NCI-H774 (cell line): Measurements from ENCODE around the gene MVP.
"Not testable (repeated sequence)": the region's sequence is repeated elsewhere in the genome, so short reads cannot be mapped to it uniquely, and the experiment has no call there.

ENCODE experiments used
- DNase-seq: peaks from one replicate; lab custom pipeline; 2025; lab: John Stamatoyannopoulos, UW

The MVP gene

DNA sequence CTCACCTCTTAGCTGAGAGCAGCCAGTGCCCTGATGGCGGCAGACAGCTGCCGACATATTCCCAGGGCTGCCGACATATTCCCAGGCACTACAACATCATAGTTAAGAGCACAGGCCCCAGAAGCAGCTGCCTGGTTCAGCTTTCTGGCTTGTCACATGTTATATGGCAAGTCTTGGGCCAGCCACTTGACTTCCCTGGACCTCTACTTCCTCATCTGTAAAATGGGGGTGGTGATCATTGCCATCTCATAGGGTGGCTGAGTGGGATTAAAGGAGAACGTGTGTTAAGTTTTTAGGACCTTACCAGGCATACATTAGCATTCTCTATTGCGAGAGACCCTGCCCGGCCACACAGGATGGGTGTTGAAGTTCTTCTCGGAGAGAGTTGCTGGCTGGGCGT is 23.7 kb downstream of the MVP start:
- no peak for DNase-seq

DNA sequence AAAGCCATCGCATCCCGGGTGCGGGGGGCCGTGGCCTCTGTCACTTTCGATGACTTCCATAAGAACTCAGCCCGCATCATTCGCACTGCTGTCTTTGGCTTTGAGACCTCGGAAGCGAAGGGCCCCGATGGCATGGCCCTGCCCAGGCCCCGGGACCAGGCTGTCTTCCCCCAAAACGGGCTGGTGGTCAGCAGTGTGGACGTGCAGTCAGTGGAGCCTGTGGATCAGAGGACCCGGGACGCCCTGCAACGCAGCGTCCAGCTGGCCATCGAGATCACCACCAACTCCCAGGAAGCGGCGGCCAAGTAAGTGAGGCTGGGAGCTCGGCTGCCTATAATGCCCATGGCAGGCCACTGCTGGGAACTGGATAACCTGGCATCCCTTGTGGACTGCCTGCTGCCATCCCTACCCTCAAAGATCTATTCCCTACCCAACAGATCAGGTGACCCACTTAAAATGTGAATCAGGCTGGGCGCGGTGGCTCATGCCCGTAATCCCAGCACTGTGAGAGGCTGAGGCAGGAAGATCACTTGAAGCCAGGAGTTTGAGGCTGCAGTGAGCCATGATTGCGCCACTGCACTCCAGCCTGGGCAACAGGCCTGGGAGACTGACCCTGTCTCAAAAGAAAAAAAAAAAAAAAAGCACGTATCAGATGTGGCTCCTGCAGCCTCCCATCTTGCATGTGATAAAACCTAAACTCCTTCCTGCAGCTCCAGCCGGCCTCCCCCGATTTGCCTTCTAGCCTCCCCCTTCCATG is 24.5 kb downstream of the MVP start:
- DNase-seq: no peak

DNA sequence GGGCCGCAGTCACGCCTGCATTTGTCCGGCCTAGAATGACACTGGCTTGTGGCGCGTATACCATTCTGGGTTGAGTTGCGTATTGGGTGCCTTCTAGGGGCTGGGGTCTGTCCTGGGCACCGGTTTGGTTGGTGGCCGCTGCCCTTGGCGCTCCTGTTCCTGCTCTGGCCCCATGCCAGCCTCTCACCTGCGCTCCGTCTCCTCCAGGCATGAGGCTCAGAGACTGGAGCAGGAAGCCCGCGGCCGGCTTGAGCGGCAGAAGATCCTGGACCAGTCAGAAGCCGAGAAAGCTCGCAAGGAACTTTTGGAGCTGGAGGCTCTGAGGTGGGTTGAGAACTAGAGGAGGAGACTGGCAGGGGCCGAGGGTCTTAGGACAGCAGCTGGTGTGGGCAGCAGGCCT is 25.4 kb downstream of the MVP start:
- DNase-seq: no peak

DNA sequence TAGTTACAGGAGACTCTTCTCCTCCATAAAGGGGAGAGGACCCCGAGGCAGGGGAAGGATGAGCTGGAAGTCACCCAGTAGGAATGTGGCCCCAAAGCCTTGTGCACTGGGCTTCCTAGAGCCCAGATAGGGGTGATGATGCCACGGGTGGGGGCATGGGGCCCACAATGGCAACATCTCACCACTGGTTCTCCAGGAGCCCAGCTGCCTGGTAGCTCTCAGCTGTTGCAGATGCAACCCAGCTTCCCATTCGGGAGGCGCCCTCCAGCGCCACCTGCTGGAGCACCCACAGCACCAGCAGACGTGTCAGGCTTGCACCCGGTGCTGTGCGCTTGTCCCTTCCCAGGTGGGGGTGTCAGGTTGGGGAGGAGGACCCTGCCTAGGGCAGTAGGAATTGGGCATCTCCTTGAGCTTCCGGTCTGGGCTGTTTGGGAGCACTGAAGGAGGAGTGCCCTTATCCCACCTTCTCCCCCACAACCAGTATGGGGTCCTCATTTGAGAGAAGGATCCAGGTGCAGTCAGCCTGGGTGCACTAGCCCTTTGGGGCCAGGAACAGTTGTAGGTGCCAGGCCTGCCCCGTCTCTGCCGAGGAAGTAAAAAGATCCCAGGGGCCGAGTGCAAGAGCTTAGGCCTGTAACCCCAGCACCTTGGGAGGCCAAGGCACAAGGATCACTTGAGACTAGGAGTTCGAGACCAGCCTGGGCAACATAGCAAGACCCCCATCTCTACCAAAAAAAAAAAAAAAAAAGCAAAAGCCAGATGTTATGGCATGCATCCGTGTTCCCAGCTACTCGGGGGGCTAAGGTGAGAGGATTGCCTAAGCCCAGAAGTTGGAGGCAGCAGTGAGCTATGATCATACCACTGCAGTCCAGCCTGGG is 28.4 kb downstream of the MVP start:
- DNase-seq: peak; percentile 57

DNA sequence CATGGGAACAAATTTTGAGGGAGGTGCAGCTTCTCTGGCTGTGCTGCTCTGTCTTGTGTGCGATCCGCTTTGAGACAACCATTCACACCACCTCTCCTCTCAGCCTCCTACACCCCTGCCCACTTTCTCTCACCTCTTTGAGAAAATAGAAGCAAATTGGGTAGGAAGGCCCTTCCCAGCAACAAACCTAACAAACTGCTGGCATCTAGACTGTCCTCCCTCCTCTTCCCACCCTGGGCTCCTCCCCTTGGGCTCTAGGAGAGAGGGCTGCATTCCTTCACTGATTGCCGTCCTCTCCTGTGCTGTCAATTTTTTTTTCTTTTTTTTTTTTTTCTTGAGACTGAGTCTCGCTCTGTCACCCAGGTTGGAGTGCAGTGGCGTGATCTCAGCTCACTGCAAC is 29.2 kb downstream of the MVP start:
- DNase-seq: no peak

DNA sequence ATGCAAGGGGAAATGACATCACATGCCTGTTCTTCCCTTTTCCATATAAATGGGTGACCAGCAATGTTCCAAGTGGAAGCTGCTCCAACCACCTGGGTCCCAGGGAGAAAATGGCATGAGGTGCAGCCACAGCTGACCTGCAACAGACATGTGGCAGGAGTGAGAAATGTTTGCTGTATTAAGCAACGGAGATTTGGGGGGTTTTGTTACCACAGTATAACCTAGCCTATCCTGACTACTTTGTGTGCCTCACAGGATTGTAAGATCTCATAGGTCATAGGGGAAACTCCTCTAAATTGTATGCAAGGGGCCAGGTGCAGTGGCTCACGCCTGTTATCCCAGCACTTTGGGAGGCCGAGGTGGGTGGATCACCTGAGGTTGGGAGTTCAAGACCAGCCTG is 30.7 kb downstream of the MVP start:
- DNase-seq: no peak

DNA sequence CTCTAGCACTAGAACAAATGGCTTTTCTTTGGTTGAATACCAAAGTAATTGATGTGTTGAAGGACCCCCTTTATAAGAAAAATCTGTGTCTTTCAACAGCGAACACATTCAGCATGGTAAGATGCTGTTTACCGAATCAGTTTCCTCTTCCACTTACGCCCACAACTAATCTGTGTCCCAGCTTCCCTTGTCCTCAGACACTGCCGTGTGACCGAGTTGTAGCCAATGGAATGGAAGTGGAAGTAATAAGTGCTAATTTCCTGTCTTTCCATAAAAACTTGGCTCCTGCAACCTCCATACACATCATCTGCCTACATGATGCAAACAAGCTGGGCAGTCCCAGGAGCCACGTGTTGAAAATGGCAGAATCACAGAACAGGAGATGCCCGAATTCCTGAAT is 32.4 kb downstream of the MVP start:
- DNase-seq: peak; percentile 1

DNA sequence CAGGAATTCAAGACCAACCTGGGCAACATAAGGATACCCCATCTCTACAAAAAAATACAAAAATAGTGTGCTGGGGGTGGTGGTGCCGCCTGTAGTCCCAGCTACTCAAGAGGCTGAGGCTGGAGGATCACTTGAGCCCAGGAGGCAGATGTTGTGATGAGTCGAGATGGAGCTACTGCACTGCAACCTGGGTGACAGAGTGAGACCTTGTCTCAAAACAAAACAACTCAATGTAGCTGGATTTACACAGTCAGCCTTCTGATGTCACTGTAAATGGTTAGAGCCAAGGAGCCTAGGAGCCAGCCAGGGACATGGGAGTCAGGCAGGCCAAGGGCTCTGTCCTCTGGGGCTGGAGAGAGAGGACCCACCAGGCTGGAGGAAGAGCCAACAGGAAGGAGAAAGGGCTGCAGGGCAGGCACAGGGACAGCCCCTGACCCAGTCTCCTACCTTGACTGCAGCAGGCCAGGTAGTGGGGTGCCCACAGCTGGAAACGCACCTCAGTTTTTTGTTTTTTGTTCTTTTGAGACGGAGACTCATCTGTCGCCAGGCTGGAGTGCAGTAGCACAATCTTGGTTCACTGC is 34.3 kb downstream of the MVP start:
- no peak for DNase-seq

DNA sequence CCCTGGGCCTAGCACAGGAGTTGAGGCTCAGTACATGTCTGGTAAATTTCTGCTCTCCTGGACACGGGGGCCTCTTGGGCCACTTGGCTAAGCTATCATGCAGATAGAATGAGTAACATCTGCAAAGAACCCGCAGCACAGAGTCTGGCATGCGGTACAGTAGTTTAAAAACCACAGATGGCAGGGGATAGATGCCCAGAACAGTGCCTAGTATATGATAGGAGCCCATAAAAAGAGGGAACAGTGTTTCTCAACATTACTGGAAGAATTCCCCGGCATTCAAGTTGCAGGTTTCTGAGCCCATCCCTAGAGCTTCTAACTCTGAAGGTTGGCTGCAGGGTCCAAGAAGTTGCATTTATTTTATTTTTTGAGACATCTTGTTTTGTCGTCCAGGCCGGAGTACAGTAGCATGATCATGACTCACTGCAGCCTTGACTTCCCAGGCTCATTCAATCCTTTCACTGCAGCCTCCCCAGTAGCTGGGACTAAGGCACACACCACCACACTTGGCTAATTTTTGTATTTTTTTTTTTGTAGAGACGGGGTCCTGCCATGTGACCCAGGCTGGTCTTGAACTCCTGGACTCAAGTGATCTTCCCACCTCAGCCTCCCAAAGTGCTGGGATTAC is 37.0 kb downstream of the MVP start:
- DNase-seq: no peak

DNA sequence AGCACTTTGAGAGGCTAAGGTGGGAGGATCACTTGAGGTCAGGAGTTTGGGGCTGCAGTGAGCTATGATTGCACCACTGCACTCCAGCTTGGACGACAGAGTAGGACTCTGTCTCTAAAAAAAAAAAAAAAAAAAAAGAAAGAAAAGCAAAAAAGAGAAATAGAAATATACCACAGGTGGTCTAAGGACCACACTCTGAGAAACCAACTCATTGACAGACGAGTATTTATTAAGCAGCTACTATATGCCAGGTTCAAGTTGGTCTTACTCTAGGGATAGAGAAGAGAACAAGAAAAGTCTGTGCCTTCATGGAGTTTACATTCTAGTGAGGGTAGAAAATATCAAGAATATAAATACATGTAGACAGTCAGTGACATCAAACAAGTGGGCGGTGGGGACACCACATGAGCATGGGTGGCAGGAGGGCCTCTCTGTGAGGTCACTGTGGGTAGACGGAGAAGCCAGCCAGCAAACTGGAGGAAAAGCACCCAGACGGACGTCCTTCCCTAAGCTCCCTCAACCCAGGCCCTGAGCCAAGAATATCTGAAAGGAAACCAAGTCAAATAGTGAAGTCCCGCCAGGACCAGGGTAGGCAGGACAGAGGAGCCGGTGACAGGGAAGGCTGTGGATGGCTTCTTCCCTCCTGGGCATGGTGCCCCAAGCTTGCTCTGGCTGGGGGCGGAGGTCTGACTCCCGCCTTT is 38.0 kb downstream of the MVP start:
- DNase-seq: no peak

DNA sequence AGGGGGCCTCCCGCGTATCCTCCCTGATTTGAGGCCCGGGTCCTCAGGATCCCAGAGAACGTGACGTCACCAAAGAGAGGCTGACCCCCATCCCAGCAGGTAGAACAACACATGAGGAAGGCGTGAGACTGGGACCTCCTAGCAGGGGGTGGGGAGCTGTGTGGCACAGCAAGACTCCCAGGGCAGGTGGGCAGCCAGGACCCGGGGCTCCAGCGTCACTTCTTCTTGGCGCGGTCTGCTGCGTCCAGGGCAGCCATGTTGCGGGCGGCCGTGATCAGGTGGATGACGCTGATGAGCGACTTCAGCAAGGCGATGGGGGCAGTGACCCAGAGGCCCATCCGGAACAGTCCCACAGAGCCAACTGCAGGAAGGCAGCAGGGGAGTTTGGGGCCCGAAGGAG is 38.7 kb downstream of the MVP start:
- no peak for DNase-seq

DNA sequence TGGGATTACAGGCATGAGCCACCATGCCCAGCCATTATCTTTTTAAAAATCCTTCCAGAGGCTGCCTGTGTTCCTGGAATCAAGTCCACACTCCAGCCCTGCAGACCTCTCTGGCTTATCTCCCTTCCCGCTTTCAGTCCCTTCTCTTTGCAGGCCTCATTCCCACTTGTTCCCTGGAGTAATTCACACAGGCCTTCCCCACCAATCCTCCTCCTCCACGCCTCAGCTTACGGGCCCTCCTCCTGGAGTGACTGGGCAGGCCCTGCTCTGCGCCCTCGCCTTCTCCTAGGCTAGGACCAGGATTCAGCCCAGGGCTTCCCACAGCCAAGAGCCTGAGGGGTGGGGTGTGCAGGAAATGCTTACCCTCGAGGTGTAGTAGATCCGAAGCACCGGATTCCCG is 40.0 kb downstream of the MVP start:
- no peak for DNase-seq

DNA sequence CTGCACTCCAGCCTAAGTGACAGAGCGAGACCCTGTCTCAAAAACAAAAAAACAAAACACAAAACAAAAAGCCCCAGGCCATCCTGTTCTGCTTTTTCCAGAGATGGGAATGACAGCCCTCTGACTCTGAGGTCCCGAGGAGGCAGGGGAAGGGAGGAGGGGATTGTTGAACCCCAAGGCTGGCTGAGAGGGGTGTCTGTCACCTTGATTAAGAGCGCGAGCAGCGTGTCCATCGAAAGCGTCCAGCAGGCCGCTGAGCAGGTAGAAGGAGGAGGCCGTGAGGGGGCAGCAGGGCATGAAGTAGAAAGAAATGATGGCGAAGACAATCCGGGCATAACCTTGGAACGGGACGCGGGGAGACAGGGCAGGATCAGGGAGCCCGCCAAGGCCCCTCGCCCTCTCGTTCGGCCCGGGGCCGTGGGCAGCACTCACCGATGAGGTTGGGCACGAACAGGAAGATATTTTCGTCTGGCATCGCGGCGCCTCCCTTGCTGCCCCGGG is 42.2 kb downstream of the MVP start:
- no peak for DNase-seq

DNA sequence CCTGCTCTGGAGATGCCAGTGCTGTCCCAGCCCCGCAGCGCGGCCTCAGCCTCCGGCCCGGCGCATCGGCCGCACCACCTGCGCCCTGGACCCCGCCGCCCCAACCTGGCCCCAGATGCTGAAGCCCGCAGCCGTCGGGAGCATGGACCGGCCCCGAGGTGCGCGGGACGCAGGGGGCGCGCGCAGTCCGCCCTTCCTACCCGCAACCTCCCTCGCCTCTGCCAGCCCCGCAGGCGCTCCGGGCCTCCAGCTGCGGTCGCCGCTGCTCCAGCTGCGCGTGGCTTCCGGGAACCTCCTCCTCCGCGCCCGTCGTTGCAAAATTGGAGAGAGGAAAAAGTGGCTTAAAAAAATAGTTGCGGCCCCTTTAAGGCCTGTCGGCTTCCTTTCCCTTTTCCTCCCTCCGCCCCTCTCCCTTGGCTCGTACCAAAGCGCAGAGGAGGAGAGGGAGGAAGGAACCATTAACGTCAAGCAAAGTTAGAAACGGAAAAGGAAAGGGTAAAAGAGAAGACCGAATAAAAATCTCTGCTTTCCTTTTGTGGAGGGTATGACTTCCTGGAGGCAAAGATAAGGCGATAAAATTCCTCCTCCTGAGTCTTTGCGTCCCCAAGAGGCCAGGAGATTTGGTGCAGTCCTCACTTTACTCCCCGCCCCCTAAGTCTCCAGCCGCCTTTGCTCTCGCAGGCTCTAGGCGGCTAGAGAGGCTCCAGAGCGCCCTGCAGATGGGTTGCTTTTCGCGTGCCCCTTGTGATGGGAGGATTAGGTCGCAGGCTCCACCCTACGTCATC is 42.8 kb downstream of the MVP start, which contains the start of gene CDIPT:
TSS of gene CDIPT (minus strand) at position 343 of the 785 bp plus-strand sequence. CDS start 369 bp downstream, outside the sequence.
- peak; percentile 94 for DNase-seq

DNA sequence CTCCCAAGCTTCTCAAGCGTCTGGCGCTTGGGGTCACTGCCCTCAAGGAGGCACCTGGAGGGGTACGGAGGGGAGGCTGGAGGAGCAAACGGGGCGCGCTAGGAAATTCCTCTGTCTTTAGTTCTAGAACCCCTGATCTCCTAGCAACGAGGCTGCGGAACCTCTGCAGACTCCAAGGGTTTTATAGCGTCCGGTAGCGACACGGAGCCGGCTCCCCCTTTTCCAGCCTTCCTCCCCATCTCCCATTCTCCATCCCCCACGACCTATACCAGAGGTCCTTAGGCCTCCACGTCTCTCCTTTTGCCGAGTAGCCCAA is 43.4 kb downstream of the MVP start:
- DNase-seq: no peak

DNA sequence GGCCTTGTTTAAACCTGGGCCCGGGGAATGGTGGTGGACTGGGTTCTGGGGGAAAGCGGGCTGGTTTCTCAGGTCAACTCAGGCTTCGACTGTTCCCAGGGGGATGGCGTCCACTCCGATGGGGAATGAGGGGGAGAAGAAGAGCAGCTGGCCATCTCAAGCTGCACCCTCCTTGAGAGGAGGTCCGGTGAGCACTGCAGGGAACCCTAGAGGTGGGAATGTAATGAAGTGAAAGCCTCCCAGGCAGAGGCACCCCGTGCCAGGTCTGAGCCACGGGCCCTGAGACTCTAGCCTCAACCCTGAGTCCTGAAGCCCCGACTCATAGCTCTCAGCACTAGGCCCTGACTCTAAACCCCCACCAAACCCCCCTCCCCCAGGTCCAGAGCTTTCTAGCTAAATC is 43.9 kb downstream of the MVP start:
- DNase-seq: no peak

DNA sequence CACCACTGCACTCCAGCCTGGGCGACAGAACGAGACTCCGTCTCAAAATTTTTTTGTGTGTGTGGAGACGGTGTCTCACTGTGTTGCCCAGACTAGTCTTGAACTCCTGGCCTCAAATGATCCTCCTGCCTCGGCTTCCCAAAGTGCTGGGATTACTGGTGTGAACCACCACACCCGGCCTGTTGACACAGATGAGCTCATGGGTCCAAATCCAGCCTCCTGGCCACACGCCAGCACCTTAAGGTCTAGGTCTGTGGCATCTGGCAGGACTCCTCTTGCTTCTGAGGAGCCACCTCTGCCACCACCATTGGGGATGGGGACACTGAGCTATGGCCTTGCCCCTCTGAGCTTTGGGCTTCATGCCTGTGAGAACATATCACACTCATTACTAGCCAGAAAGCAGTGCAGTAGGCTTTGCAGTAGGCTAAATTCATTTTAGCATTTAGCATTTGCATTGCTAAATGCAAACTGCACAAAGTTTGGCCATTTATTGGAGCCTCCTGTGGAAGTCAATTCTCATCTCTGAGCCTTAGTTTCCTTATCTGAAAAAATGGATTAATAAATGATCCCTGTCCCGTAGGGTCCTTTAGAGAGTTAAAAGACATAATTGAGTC is 48.2 kb downstream of the MVP start:
- DNase-seq: no peak

DNA sequence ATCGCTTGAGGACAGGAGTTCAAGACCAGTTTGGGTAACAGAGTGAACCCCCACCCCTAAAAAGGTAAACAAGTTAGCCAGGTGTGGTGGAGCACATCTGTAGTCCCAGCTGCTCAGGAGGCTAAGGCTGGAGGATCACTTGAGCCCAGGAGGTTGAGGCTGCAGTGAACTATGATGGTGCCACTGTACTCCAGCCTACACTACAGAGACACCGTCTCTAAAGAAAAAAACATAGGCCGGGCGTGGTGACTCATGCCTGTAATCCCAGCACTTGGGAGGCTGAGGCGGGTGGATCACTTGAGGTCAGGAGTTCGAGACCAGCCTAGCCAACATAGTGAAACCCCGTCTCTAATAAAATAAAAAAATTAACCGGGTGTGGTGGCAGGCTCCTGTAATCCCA is 48.8 kb downstream of the MVP start:
- DNase-seq: not testable (repeated sequence)

DNA sequence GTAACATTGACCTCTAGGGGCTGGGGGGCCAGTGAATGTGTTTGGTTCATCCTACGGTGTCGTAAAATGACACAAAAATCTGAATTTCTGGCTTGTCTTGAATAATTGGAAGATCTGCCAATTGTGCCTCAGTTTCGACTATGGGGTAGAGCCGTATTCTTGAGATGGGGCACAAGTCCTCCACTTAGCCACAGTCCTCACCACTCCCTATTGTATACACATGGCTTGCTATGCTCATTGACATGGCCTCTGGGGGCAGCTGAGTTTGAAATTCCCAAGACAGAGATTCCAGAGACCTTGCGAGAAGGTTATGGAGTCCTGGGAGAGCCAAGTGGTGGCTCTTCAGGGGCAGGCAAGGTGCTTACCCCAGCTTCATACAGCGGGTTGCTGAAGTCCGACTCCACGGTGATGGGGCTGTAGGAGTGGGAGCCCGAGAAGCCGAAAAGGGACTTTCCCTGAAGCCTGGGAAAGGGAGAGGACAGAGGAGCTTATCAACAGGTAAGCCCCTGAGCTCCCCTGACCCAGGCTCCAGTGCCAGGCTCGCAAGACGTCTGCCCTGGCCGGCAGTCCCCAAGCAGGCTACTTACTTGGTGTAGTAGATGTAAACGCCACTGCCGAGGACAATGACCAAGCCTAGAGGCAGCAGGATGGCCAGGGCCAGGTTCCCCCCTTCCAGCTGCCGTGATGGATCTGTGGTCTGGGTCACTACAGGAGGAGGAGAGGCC is 51.7 kb downstream of the MVP start:
- no peak for DNase-seq

DNA sequence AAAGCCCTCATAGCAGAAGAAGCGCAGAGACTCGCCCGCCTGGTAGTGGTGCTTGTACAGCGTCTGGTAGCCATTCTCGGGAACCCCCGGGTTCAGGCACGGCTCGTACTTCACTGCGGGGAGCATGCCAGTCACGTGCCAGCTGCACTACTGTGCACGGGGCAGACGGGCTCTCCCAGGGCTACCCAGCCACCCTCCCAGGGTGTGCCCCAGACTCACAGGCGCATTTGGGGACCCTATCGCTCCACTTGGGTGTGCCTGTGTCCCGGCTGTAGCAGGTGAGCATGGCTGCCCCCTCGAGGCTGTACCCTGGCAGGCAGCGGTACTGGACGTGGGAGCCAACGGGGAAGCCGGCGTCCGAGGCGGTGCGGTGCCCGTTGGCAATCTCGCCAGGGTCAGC is 53.1 kb downstream of the MVP start:
- DNase-seq: no peak
